Astrocyte (in vitro differentiated cells and primary cell): ENCODE measurements around the gene LRCH1.

Experiments
- EZH2 ChIP-seq: IDR thresholded peaks from 2 replicates; pipeline ENCODE4 v1.6.1; 2012; ENCODE audit warnings: mild to moderate bottlenecking, low read length, inconsistent platforms; ENCODE audit not compliant: insufficient read depth
- TF ChIP-seq, protein P1 (sequence below): IDR thresholded peaks from 2 replicates; pipeline ENCODE4 v1.5.1; 2011; ENCODE audit warnings: low read depth, mild to moderate bottlenecking, inconsistent platforms, low read length, moderate library complexity; ENCODE audit not compliant: insufficient read depth

- TF ChIP-seq, protein P1, sequence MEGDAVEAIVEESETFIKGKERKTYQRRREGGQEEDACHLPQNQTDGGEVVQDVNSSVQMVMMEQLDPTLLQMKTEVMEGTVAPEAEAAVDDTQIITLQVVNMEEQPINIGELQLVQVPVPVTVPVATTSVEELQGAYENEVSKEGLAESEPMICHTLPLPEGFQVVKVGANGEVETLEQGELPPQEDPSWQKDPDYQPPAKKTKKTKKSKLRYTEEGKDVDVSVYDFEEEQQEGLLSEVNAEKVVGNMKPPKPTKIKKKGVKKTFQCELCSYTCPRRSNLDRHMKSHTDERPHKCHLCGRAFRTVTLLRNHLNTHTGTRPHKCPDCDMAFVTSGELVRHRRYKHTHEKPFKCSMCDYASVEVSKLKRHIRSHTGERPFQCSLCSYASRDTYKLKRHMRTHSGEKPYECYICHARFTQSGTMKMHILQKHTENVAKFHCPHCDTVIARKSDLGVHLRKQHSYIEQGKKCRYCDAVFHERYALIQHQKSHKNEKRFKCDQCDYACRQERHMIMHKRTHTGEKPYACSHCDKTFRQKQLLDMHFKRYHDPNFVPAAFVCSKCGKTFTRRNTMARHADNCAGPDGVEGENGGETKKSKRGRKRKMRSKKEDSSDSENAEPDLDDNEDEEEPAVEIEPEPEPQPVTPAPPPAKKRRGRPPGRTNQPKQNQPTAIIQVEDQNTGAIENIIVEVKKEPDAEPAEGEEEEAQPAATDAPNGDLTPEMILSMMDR: no peak
- TF ChIP-seq EZH2: no peak
Measured at GRCh38 chr13:46783504-46783903, 230.5 kb downstream of the LRCH1 start.
